ENCODE data around the gene EGR1.
"Not testable (repeated sequence)": the region's sequence is repeated elsewhere in the genome, so short reads cannot be mapped to it uniquely, and the experiment has no call there.

EGR1 gene

DNA sequence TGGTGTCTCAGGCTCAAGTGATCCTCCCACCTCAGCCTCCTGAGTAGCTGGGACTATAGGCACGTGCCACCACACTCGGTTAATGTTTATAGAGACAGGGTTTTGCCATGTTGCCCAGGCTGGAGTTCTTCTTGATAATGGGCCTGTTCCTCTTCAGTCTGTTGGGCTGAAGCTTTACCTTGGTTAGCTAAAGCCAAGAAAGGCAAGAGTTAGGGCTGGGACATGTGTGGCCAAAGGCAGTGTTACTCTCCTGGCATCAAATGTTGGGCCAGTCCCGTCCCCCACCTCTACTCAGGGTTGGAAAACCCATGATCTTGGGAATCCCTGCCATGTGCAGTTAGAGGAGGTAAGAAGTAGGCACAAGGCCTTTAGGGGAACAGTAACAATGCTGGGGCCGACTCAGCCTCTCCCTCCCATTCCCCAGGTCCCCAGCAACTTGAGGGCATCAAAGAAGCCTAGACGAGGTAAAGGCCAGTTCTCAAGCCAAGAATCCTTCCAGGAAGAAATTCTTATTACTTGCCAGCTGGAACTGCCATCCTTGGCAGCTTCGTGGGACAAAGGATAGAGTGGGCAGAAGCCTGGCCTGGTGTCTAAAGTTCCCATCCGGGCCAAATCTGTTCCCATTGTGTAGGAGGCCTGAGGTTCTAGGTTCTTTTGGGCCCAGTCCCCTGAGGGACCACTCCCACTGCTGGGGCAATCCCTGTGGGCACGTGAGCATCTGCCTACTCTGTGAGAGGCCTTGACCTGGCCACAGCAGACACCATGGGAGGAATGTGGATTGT is 4.5 kb downstream of the EGR1 start:
- peak; percentile 60 to 77 for DNase-seq (ENCODE audit: low read depth in 2 of 2)

DNA sequence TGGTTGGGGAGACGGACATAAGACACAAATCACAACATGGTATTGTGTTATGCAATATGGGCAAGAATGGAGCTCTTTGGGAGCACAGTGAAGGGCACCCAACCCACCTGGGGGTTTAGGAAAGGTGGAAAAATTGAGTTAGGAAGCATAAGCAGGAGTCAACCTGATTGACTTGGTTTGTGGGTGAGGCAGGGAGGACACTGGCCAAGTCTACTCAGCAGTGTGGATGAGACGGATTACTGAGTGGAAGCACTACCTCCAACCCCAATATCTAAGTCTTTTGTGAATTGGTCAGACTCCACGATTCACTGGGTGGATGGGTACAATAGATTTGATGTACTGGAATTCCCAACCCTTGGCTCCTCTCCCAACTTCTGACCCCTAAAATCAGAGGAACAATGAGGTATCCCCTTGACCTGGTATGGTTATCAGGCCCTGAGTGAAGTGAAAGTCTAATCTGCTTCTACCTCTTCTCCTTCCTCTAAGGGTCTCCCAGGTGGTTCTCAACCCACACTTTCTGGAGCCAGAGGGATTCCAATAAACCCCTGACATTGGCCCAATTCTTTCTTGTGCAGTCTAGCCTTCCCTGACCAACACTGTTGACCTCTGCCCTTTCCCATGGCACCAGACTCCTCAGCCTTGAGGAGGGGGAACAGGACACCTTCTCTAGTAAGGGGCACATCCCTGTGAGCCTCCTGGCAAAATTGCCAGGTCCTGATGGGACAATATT is 5.2 kb downstream of the EGR1 start:
- peak in 1 of 2 donors; percentile 26 for DNase-seq (ENCODE audit: low read depth in 2 of 2)

DNA sequence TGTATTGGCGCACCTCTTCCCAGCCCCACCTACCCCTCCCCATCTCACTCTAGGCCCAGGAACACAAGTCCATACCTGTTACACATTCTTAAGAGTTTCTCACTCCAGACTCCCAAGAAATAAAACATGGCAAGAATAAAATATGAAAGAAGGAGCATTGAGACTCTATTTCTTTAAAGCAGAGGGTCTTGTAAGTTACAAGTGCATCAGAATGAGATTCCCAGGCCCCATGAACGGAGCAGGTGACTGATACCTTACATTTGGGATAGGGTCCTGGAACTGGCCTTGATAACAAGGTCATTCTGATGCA is 5.7 kb downstream of the EGR1 start:
- no peak for DNase-seq (ENCODE audit: low read depth in 2 of 2)

DNA sequence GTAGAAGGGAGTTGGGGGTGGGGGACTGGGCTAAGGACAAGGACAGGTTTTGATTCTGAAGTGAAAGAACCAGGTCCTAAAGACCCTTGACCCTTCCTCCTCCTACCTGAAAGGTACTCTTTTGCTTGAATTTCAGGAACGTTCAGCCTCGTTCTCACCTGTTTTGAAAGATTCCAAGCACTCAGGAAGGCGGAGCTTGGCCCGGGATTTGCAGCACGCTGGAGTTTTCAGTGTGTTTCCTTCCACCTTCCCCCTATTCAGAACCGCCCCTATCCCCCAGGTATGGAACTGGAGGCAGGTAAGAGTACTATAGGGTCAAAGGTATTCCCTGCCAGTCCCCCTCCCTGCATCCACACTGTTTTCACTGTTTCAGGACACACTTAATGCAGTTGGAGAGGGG is 7.1 kb downstream of the EGR1 start:
- no peak for DNase-seq (ENCODE audit: low read depth in 2 of 2)

DNA sequence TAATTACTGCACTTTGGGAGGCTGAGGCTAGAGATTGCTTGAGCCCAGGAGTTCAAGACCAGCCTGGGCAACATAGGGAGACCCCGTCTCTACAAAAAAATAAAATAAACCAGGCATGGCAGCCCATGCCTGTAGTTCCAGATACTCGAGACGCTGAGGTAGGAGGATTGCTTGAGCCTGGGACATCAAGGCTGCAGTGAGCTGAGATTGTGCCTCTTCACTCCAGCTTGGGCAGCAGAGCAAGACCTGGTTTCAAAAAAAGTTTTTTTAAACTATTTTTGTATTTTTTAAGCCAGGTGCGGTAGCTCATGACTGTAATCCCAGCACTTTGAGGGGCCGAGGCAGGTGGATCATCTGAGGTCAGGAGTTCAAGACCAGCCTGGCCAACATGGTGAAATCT is 7.9 kb downstream of the EGR1 start:
- not testable (repeated sequence) for DNase-seq (ENCODE audit: low read depth in 2 of 2)

DNA sequence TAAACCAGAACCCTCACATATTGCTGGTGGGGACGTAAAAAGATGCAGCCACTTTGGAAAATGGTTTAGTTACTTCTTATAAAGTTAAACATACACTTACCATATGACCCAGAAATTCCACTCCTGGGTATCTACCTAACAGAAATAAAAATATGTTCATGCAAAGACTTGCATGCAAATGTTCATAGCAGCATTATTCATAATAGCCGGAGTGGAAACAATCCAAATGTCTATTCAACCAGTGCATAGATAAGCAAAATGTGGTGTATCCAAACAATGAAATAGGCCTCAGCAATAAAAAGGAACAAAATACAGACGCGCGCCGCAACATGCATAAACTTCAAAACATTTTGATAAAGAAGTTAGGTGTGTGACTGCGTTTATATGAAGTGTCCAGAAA is 11.6 kb downstream of the EGR1 start:
- DNase-seq (ENCODE audit: low read depth in 2 of 2), result no peak

DNA sequence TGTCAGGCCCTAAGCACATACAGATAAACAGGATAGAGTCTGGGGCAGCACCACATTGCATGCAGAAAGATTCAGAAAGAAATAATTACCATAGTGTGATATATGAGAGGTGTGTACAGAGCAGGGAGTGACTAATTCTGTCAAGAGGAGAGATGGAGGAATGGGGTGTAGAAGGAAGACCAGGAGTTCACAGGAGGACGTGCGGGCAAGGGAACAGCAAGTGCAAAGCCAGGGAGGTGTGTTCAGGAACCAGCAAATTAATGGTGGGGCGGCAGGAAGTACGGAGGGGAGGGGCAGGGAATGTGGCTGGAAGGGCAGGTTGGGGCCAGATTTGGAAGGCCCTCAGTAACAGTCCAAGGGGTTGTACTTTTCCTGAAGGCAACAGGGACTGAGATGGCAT is 17.4 kb downstream of the EGR1 start:
- no peak for DNase-seq (ENCODE audit: low read depth in 2 of 2)

DNA sequence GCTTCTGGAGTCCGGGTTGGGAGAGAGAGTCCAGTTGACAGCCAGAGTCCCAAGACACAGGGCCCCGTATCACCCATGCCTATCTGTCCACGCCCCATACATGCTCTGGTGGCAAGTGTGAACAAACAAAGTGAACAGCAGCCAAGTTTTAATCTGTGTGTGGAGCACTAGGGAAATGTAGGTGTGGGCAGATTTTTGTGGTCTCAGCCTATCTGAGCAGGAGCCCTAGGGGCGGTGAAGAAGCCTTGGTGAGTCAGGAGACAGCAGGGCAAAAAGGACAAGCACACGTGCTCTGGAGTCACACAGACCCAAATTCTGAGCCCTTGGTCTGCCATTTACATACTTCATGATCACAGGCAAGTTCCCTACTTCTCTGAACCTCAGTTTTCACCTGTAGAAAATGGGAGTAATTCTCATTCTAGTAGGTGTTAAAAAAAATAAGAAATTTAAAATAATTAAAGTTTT is 23.2 kb downstream of the EGR1 start:
- DNase-seq (ENCODE audit: low read depth in 2 of 2), result no peak

DNA sequence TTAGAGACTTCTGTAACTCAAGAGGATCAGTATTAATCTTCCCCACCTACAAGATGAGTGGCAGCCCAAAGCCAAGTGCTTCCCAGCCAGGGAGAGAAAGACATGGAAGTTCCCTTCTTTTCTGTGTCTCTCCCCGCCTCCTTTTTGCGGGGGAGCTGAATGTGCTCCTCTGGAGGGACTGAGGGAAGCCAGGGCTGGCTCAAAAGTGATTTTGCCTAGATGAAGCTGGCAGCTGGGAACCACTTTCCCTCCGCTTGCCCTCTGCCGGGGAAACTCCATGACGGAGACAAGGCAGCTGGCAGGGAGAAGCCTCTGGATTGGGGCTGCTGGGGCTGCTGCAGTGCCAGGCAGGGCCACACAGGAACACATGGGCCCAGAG is 24.4 kb downstream of the EGR1 start:
- DNase-seq (ENCODE audit: low read depth in 2 of 2), result no peak

DNA sequence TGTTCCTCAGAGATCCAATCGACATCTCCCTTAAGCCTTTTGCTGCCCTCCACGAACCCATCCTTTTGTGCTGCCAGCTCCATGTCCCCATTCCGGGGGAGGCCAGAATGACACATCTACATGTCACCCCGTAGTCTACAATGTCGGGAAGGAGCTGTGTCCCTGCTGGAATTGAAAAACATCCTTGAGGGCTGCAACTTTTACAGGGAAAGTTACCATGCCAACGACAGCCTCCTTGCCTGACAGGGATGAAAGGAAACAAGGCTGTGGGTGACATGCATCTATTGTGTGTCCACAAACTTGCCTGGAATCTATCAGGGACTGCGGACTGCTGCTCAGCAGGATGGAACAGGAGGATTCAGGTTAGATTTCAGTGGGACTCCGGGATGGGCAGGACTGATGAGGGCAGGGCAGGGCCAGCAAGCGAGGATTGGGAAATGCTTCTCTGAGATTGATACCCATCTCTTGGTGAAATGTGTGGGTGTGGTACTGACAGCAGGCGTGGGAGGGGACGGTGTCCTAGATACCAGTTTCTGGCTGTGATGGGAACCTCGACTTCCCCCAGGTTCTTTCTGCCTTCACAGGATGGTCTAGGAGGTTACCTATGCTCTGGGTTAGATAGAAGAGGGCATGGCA is 25.5 kb downstream of the EGR1 start:
- DNase-seq (ENCODE audit: low read depth in 2 of 2), result no peak

DNA sequence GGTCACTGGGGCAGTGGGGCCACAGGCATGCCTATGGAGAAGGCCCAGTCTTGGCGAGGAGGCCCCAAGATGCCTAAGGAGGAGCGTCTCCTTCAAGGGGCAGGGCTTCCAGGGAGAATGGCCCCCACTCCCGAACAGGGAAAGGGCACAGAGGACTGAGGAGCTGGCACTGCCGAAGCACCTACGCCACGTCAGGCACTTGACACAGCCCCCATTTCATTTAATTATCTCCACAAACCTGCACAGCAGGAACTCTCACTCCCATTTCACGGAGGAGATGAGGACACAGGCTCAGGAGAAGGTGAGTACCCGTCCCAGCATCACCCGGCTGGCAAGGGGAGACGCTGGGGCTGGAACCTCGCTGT is 26.0 kb downstream of the EGR1 start:
- no peak for DNase-seq (ENCODE audit: low read depth in 2 of 2)

DNA sequence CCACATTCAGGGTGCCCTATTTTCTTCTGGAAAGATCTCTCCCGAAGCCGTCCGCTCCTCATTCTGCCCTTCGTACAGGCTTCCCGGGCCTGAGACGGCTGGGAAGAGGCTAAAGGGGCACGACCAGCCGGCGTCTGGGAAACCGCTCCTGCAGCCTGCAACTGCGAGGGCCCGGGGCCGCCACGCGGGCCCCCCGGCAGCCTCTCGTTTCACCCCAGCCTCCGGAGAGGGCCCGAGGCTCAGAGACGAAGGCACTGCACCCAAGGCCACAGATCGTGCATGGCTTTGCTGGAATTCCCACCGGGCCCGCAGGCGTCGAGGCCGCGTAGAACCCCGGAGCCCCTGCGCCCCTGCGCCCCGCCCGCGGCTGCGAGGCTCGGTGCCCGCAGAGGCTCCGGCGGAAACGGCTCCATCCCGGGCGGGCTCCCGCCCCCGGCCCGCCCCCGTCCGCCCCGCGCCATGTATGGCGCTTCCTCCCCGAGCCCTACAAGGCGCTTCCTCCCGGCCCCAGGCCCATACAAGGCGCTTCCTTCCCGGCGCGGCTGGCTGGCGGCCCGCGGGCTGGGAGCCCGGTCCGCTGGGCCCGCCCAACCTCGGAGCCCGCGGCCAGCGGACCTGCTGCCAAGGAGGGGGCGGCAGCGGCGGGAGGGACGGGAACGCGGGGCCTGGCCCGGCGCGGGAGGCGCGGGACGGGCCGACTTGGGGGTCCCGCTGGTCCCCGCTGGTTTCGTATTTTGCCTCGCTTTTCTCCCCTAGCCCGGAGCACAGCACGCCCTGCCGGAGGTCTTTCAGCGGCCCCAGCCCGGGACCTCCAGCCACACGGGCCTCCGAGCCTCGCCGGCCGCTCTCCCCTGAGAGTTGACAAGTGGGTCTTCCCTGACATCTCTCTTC is 26.6 kb downstream of the EGR1 start:
- DNase-seq (ENCODE audit: low read depth in 2 of 2), result peak; percentile 69 to 75

DNA sequence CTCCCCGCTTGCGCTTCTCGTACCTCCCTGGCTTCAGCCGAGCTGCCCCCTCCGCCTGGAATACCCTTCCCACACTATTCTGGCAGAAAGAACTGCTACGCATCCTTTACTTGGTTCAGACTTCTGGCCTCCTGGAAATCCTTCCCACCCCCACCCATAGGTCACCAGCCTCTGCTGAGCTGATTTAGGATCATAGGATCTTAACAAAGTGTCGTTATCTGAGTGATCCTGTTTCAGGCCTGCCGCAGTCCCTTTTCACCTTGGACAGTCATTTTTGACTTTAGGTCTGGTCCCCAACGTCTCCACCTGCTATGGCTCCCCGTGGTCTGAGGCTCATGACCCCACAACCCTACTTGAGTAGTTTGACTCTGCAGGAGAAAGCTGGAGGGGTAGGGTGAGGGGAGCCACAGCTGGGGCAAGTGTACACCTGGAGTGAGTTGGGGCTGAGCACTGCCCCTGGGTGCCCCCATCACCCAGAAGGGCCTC is 27.3 kb downstream of the EGR1 start:
- DNase-seq (ENCODE audit: low read depth in 2 of 2), result no peak

DNA sequence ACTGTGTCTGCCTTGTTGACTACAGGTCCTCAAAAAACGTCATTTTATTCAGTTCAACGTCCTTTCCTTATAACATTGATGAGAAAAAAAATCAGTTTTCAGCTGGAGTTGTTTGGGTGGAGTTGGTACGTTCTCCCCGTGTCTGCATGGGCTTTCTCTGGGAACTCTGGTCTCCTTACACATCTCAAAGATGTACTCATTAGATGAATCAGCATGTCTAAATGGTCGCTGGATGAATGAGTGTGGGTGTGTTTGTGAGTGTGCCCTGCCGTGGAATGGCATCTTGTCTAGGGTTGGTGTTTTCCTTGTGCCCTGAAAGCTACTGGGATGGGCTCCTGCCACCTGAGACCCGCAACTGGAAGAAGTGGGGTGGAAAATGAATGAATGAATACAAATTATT is 30.1 kb downstream of the EGR1 start:
- no peak for DNase-seq (ENCODE audit: low read depth in 2 of 2)

DNA sequence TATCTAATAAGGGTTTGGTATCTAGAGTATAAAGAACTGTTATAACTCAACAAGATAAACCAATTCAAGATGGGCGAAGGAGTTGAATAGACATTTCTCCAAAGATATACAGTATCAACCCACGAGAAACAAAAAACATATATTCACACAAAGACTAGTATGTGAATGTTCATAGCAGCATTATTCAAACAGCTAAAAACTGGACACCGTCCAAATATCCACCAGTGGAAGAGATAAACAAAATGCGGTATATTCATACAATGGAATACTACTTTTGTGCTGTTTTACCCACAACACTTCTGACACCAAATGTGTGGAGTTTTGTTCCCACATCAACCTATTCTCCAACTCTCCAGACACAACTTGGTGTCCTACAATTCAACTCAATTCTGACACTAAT is 33.1 kb downstream of the EGR1 start:
- no peak for DNase-seq (ENCODE audit: low read depth in 2 of 2)

DNA sequence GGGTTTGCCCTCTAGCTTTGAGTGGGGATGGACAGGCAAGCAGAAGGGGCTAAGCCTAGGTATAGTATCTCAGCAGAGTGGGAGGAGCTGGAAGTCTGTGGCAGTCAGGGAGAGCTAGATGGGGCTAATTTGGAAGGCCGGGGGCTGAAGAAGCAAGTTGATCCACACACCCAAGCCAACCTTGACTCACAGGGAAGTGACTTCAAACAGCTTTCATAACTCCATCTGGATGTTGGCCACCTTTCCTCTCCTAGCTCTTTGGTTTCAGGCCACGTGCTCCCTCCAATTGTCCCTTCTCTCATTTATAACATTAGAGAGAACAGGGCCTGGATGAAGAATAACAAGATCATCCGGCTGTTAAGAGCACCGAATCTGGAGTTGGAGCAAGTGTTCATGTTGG is 36.8 kb downstream of the EGR1 start:
- no peak for DNase-seq (ENCODE audit: low read depth in 2 of 2)

DNA sequence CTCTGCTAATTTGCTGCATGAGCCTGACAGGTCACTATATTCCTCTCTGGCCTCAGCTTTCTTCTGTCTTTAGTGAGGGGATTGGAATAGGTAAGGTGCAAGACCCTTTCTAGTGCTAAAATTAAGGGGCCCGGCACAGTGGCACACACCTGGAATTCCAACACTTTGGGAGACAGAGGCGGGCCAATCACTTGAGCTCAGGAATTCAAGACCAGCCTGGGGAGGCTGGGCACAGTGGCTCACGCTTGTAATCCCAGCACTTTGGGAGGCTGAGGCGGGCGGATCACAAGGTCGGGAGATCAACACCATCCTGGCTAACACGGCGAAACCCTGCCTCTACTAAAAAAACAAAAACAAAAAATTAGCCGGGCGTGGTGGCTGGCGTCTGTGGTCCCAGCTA is 37.2 kb downstream of the EGR1 start:
- DNase-seq (ENCODE audit: low read depth in 2 of 2), result no peak

DNA sequence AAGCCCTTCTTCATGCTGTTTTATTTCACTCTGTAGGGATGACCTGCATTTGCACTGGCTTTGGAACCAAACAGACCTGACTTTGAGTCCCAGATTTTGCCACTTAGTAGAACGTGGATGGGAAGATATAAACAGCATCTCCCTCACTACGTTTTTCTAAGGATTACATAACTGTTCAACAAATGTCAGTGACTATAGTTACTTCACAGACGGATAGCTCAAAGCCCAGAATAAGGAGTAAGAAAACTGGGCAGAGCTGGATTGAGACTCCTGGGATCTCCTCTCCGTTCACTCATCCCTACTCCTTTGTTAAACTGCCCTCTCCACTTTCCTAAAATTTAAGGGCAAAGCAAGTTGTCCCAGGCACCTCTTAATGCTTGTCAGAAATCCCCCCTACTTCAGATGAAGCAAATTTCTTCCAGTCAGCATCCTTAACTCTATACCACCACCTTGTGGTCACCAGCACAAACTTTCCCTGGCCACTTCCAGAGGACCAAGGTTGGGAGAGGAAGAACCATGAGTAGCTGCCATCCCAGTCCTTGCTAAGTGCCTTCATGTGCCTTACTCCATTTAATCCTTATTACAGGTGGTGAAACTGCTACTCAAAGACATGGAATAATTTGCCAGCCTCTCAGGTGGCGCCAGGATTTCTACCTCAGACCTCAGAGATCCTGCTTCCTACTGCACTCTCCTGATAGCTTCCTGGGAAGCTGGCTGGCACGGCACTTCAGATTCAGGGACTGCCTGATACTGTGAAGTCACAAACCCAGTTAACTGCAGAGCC is 38.4 kb downstream of the EGR1 start:
- no peak for DNase-seq (ENCODE audit: low read depth in 2 of 2)

DNA sequence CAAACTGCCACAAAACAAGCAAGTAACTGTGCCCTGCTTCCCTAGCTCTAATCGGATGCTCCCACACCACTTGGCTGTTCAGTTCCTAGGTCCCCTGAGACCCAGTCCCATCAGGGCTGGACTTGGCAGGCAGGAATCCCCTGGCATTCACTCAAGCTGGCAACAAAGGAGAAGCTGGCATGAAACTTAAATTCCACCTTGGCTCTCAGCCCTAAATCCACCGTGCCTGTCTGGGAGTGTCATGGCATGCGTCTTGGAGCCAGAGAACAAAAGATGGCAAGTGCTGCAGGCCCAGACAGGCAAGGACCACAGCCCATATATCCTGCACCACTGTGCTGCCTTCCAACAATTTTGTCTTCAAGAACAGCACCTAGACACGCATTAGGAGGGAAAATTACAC is 39.5 kb downstream of the EGR1 start:
- no peak for DNase-seq (ENCODE audit: low read depth in 2 of 2)

DNA sequence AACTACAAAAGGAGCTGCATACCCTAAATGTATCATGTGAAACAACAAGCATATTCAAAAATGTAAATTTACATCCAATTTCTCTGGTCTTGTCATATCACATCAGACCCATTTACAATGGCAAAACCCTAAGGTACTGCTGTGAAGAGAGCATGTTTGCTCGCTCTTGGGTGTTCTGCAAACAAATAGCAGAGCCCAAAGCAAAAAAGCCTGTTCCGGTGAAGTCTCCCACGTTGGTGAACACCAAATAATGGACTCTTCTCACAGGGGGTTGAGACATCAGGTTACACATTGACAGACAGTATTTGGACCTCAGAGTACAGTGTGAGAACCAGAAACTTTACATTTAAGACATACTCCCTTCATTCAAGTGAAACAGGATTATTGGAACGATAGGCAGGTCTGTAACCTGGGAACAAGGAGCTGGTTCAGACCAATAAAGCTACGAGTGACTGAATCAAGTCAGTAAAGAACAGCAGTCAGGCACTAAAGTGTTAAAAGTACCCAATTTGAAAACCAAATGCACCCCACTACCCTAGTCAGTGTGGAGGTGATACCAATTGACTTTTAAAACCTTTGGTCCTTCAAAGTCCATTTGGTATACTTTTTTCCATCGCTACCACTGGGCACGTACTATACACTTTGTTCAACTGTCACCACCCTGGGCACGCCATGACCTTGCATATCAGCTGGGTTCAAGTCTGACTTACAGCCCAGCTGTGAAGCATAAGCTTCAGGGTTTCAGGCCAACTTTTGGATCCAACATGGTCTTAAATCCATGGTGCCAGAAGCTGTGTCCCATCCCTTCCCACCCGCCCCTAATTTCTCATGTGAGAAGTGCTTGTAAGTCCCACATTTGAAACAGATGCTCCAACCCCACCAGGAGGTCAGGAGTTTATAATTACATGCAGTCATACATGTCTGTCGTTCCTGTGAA is 41.4 kb downstream of the EGR1 start:
- DNase-seq (ENCODE audit: low read depth in 2 of 2), result no peak

All from stimulated activated CD8-positive, alpha-beta memory T cell treated with anti-CD3 and anti-CD28 coated beads, Interleukin-2, amount 100 ng/mL, for 1 hour (primary cell).